Tibial nerve (tissue), 4 donors: ENCODE measurements around the gene GPR87. TPM values are rescaled to one million over a fixed set of nuclear protein-coding genes. Genes with fewer than 3 reads are reported as not detected.

Experiments
- DNase-seq, 2 donors: peaks; one replicate each; pipeline ENCODE4 v3.0.0-alpha.2; 2019; ENCODE audit warnings: low spot score in 2 of 2
- H3K27ac ChIP-seq, 4 donors: fragments of 200-600 bp; sonication (generic) in 3 of 4; one replicate each; pipeline ENCODE4 v1.5.1; 2017 to 2019; ENCODE audit warnings: mild to moderate bottlenecking in 1 of 4
- H3K27me3 ChIP-seq, 2 donors: fragments of 200-600 bp; sonication (generic) in 1 of 2; one replicate each; pipeline versions ENCODE4 v1.5.1 to v1.6.0; 2017 to 2019
- H3K36me3 ChIP-seq, 3 donors: fragments of 200-600 bp; sonication (generic); one replicate each; pipeline ENCODE4 v1.5.1; 2018 to 2019
- H3K4me1 ChIP-seq, 4 donors: fragments of 200-600 bp; sonication (generic) in 3 of 4; one replicate each; pipeline ENCODE4 v1.5.1; 2017 to 2019
- H3K4me3 ChIP-seq, 4 donors: fragments of 200-600 bp; sonication (generic) in 3 of 4; one replicate each; pipeline ENCODE4 v1.5.1; 2017 to 2019; ENCODE audit warnings: mild to moderate bottlenecking in 1 of 4, moderate library complexity in 1 of 4
- H3K9me3 ChIP-seq, 4 donors: fragments of 200-600 bp; sonication (generic) in 3 of 4; one replicate each; pipeline ENCODE4 v1.5.1; 2017 to 2019
- EP300 ChIP-seq, 2 donors: sonication (generic); formaldehyde crosslinking; IDR thresholded peaks; one replicate each; pipeline ENCODE4 v1.6.1; 2017; ENCODE audit warnings: antibody characterized with exemption in 2 of 2, mild to moderate bottlenecking in 1 of 2
- POLR2A ChIP-seq, 2 donors: fragments of 450-650 bp; IDR thresholded peaks; one replicate each; pipeline ENCODE4 v1.6.1; 2017; ENCODE audit warnings: antibody characterized with exemption in 2 of 2, mild to moderate bottlenecking in 2 of 2, moderate library complexity in 2 of 2
- WGBS, 2 donors: methylation state at CpG; one replicate each; pipeline ENCODE4 v1.1.5; 2018; 5-methylcytosine and 5-hydroxymethylcytosine counted together
- total RNA-seq, 4 donors: library from RNA; depleted of rRNA; stranded (reverse); fragments of >200 nt; gene quantifications; one replicate each; pipeline ENCODE4 v1.1.0, GENCODE V29; 2016
- TF ChIP-seq, protein P1 (sequence below), 5 experiments: fragments of 200-600 bp in 3 of 5; fragments of 450-650 bp in 2 of 5; sonication (generic) in 3 of 5; IDR thresholded peaks; one replicate each; pipeline ENCODE4 v1.5.1; 2016 to 2019; ENCODE audit warnings: antibody characterized with exemption in 5 of 5, mild to moderate bottlenecking in 3 of 5, moderate library complexity in 2 of 5

Gene GPR87
- total RNA-seq, 4 donors from 2014 or later: not detected

DNA sequence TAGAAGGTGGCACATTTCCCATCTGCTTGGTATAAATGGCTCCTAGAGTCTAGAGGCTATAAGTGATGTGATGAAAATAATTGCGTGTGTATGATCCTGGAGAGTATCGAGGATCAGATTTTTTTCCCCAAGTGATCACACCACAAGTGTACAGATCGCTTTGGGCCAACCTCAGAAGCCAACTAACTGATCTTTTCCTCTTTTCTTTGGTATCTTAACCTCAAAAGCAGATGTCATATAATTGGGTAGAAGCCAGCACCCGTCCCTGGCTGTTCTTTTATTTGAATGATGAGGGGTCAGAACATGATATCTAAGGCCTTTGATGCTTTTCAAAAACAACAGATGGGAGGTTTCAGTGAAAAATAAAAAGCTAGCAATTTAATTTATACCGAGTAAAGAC lies 41.5 kb downstream of the GPR87 start:
- no peak overlapping the region for H3K4me3 ChIP-seq
- WGBS, 2 donors: 66 to 71% methylated on average over 5 of the region's 5 CpGs
- H3K27ac ChIP-seq: no peak overlapping the region
- no peaks in the 10 kb centered on the region for H3K9me3 ChIP-seq
- DNase-seq: no peak
- TF ChIP-seq EP300 (IDR thresholded peaks at IDR 0.05) (no peak), POLR2A (IDR thresholded peaks at IDR 0.05) (no peak)
- TF ChIP-seq, protein P1, sequence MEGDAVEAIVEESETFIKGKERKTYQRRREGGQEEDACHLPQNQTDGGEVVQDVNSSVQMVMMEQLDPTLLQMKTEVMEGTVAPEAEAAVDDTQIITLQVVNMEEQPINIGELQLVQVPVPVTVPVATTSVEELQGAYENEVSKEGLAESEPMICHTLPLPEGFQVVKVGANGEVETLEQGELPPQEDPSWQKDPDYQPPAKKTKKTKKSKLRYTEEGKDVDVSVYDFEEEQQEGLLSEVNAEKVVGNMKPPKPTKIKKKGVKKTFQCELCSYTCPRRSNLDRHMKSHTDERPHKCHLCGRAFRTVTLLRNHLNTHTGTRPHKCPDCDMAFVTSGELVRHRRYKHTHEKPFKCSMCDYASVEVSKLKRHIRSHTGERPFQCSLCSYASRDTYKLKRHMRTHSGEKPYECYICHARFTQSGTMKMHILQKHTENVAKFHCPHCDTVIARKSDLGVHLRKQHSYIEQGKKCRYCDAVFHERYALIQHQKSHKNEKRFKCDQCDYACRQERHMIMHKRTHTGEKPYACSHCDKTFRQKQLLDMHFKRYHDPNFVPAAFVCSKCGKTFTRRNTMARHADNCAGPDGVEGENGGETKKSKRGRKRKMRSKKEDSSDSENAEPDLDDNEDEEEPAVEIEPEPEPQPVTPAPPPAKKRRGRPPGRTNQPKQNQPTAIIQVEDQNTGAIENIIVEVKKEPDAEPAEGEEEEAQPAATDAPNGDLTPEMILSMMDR (IDR thresholded peaks at IDR 0.05): no peak
- no peaks in the 10 kb centered on the region for H3K36me3 ChIP-seq
- peaks cover 0 to 3% (median 0%) of the 10 kb centered on the region in 4 donors for H3K4me1 ChIP-seq
- H3K27me3 ChIP-seq: no peaks in the 10 kb centered on the region

DNA sequence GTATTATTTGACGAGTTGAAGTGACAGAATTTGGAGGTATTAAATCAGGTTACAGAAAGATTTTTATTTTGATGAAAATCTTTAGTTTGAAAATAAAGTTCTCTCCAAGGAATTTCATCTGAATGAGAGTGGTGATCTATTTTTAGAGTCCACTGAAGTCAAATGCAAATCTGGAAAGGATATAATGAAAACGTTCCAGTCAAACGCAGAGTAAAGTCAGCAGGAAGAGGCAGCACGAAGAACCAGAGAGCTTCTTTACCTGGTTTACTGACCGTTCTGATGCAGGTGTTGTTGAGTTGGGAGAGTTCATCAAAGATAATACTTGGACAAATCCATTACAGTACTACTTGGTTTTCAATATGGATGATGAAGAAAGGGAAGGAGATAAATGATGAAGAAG lies 47.0 kb downstream of the GPR87 start:
- H3K4me3 ChIP-seq: no peak overlapping the region
- TF ChIP-seq, protein P1 (IDR thresholded peaks at IDR 0.05): no peak
- TF ChIP-seq POLR2A (IDR thresholded peaks at IDR 0.05) (no peak), EP300 (IDR thresholded peaks at IDR 0.05) (no peak)
- H3K27me3 ChIP-seq: no peaks in the 10 kb centered on the region
- H3K36me3 ChIP-seq: no peaks in the 10 kb centered on the region
- WGBS, 2 donors: 46 to 50% methylated on average over 5 of the region's 5 CpGs
- H3K4me1 ChIP-seq: peaks cover 0 to 24% (median 6%) of the 10 kb centered on the region in 4 donors
- DNase-seq: no peak
- no peaks in the 10 kb centered on the region for H3K9me3 ChIP-seq
- peak overlapping the region in 1 of 4 donors; percentile 52 for H3K27ac ChIP-seq

DNA sequence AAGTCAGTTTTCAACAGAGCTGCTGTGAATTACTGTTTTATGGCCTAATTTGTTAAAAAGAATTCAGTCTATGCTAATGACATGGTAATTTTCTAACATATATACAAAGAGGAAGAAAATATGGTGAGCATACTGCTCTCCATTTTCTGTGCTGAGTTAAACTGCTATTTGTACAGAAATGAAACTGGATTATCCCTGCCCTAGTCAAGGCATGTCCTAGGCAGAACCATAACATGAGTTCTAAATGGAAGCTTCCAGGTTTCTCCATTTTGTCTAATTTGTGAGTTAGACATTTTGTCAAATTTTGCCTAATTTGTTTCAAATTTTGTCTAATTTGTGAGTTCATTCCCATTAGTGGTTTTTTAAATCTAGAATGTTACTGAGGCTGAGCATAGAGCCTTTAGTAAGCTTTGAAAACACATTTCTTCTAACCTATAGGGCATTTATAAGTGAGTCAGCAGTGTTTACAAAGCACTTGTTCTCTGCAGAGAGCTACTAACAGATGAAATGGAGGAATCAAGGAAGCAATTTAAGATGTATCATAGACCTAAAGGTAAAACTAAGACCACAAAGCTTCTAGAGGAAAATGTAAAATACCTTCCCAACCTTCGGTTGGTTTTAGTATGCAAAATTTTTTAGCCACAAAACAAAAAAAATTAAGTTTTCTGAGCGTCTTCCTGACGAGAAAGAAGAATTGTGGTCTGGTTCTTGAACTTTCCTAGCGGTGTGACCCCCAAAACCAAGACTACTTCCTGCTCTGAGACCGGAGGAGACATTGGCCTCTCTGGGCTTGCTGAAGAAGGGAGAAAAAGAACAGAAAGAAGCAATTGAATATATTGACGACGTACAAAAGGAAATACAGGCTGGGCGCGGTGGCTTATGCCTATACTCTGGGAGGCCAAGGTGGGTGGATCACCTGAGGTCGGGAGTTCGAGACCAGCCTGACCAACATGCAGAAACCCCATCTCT lies 48.1 kb downstream of the GPR87 start:
- no peak for DNase-seq
- H3K27me3 ChIP-seq: no peaks in the 10 kb centered on the region
- 81 to 85% methylated on average over 11 of the region's 11 CpGs for WGBS, 2 donors
- no peaks in the 10 kb centered on the region for H3K9me3 ChIP-seq
- H3K27ac ChIP-seq: peak overlapping the region in 3 of 4 donors; percentile 3 to 52 (median 22)
- H3K4me1 ChIP-seq: peaks cover 0 to 24% (median 6%) of the 10 kb centered on the region in 4 donors
- H3K36me3 ChIP-seq: no peaks in the 10 kb centered on the region
- TF ChIP-seq, protein P1 (IDR thresholded peaks at IDR 0.05): no peak
- TF ChIP-seq EP300 (IDR thresholded peaks at IDR 0.05): no peak
- TF ChIP-seq POLR2A (IDR thresholded peaks at IDR 0.05): no peak
- no peak overlapping the region for H3K4me3 ChIP-seq

DNA sequence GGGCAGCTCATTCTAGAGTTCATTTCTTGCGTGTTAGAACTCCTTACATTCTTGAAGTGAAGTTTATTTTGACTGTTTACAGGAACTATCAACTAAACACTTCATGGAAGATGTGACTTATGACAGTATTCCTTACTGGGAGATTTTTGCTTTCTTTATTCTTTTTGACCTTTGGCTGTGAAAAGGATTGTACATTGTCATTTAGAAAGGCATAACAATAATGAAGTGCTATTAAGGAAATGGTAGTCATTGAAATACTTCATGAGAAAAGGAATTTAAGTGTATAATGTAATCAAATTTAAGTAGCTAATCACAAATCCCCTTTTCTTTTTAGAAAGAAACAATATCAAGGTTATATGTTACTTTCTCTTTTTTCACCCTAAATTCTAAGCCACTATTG lies 49.6 kb downstream of the GPR87 start:
- Histone ChIP-seq H3K27ac (peak overlapping the region in 2 of 4 donors; percentile 15 to 39), H3K9me3 (no peaks in the 10 kb centered on the region), H3K27me3 (no peaks in the 10 kb centered on the region), H3K4me1 (peaks cover 0 to 24% (median 6%) of the 10 kb centered on the region in 4 donors), H3K4me3 (no peak overlapping the region), H3K36me3 (no peaks in the 10 kb centered on the region)
- 93 to 94% methylated on average over 1 of the region's 1 CpG for WGBS, 2 donors
- TF ChIP-seq EP300 (IDR thresholded peaks at IDR 0.05) (no peak), POLR2A (IDR thresholded peaks at IDR 0.05) (no peak)
- TF ChIP-seq, protein P1 (IDR thresholded peaks at IDR 0.05): no peak
- DNase-seq: no peak

DNA sequence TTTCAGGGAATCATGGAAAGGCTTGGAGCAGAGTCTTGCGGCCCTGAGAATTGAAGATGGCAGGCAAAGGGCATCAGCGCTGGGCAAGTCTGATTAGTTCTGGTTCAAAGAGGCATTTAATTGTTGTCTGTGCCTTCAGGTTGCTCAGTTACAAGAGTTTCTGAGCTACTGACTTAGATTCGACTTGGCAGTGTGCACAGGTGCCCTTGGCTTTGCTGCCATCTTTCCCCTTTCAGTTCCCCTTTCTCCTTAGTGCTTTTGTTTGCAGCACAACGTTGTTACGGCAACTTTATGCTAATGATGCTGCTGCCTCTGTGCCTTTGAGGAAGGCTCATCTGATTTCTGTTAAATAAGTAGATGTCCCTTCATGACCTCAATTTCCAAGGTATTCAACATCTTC lies 50.8 kb downstream of the GPR87 start:
- H3K4me1 ChIP-seq: peaks cover 0 to 24% (median 6%) of the 10 kb centered on the region in 4 donors
- no peaks in the 10 kb centered on the region for H3K36me3 ChIP-seq
- H3K27ac ChIP-seq: peak overlapping the region in 2 of 4 donors; percentile 0 to 52
- 65 to 70% methylated on average over 5 of the region's 5 CpGs for WGBS, 2 donors
- no peaks in the 10 kb centered on the region for H3K9me3 ChIP-seq
- no peaks in the 10 kb centered on the region for H3K27me3 ChIP-seq
- TF ChIP-seq EP300 (IDR thresholded peaks at IDR 0.05): no peak
- H3K4me3 ChIP-seq: no peak overlapping the region
- DNase-seq: no peak
